Measurements from ENCODE around the gene KRTAP10-8. TPM values are rescaled to one million over a fixed set of nuclear protein-coding genes. Genes with fewer than 3 reads are reported as not detected.
"Not testable (repeated sequence)": the region's sequence is repeated elsewhere in the genome, so short reads cannot be mapped to it uniquely, and the experiment has no call there.

KRTAP10-8 gene
- total and polyA plus RNA-seq, 8 donors: not detected

DNA sequence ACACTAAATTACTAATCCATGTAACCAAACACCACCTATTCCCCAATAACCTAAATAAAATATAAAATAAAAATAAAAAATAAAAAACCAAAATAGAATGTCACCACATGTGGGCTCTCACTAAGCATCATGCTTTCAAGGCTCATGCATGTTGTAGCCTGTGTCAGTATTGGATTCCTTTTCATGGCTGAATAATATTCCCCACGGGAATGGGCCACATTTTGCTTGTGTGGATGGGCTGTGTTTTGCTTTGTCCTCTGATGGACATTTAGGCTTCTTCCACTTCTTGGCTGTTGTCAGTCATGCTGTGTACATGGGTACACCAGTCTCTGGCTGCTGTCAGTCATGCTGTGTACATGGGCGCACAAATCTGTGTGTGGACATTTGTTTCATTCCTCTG, 22.8 kb upstream of the KRTAP10-8 start:
- Histone ChIP-seq H3K27me3 (peaks cover 0 to 66% (median 10%) of the 10 kb centered on the region in 3 donors), H3K36me3 (no peaks in the 10 kb centered on the region), H3K27ac (no peak overlapping the region), H3K4me3 (no peak overlapping the region), H3K4me1 (no peaks in the 10 kb centered on the region), H3K9me3 (peaks cover 0 to 8% (median 0%) of the 10 kb centered on the region in 4 donors)
- intact Hi-C loops (cut with DNase I; ENCODE audit: low total_unique reads): no loop called here
- DNase-seq: no peak
- TF ChIP-seq POLR2A (IDR thresholded peaks at IDR 0.05) (no peak), EP300 (IDR thresholded peaks at IDR 0.05) (no peak), POLR2AphosphoS5 (IDR thresholded peaks at IDR 0.05) (no peak)
- TF ChIP-seq, protein P1, sequence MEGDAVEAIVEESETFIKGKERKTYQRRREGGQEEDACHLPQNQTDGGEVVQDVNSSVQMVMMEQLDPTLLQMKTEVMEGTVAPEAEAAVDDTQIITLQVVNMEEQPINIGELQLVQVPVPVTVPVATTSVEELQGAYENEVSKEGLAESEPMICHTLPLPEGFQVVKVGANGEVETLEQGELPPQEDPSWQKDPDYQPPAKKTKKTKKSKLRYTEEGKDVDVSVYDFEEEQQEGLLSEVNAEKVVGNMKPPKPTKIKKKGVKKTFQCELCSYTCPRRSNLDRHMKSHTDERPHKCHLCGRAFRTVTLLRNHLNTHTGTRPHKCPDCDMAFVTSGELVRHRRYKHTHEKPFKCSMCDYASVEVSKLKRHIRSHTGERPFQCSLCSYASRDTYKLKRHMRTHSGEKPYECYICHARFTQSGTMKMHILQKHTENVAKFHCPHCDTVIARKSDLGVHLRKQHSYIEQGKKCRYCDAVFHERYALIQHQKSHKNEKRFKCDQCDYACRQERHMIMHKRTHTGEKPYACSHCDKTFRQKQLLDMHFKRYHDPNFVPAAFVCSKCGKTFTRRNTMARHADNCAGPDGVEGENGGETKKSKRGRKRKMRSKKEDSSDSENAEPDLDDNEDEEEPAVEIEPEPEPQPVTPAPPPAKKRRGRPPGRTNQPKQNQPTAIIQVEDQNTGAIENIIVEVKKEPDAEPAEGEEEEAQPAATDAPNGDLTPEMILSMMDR (IDR thresholded peaks at IDR 0.05): no peak
- WGBS, 5 donors: 83 to 100% (median 93%) methylated on average over 2 of the region's 2 CpGs

DNA sequence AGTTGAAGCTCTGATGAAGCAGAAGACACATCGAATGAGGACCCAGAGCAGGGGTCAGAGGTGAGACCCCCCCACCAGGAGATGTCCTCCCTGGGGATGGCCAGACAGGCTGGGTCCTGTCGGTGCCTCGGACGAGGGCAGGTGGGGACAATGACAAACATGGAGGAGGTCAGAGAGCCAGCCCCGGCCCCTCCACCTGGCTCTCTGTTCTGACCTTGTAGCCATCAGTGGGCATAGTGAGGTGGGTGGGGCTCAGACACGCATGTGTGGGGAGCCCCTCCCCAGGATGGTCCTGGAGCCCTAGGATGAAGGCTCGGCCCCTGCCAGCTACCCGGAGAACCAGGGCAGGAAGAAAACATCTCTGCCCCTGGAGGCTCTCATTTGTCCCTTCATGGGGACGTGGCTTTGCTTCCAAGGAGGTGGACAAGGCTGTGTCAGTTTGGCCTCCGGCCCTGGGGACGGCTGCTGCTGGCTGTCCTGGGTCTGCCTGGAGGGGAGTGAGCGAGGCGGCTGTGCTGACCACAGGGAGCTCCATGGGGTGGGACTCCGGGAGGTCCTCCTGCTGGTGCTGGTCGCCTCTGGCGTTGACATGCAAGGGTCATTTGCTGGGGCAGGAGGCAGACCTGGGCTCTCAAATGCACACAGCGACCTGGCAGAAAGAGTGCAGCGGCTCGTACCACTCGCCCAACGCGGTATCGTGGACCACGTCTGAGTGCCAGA, 22.1 kb upstream of the KRTAP10-8 start:
- H3K27ac ChIP-seq: no peak overlapping the region
- 66 to 79% (median 72%) methylated on average over 18 to 24 of the region's 24 CpGs for WGBS, 5 donors
- peaks cover 0 to 60% (median 10%) of the 10 kb centered on the region in 3 donors for H3K27me3 ChIP-seq
- intact Hi-C loops (cut with DNase I; ENCODE audit: low total_unique reads): no loop called here
- H3K4me1 ChIP-seq: no peaks in the 10 kb centered on the region
- no peaks in the 10 kb centered on the region for H3K36me3 ChIP-seq
- DNase-seq: no peak
- no peak overlapping the region for H3K4me3 ChIP-seq
- no peak for TF ChIP-seq EP300 (IDR thresholded peaks at IDR 0.05)
- TF ChIP-seq POLR2A (IDR thresholded peaks at IDR 0.05): no peak
- TF ChIP-seq POLR2AphosphoS5 (IDR thresholded peaks at IDR 0.05): no peak
- TF ChIP-seq, protein P1 (IDR thresholded peaks at IDR 0.05): no peak
- H3K9me3 ChIP-seq: peaks cover 0 to 8% (median 0%) of the 10 kb centered on the region in 4 donors

DNA sequence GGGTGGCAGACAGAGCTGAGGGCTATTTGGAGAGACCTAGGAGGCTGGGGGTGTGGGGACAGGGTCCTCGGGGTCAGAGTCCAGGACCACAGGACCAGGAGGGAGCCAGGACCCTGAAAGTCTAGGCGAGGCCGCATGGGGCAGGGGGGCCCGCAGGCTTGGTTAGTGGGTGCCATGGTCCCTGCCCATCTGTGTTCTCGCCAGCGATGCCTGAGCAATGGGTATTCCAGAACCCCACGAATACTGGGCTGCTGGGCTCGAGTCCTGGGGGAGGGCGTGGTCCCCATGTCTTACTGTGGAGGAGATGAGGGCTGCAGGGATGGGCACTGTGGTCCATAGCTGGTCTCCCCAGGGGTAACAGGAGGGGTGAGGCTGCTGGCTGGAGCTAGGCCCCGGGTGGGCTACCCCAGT, 21.6 kb upstream of the KRTAP10-8 start:
- no peak overlapping the region for H3K4me3 ChIP-seq
- H3K4me1 ChIP-seq: no peaks in the 10 kb centered on the region
- H3K9me3 ChIP-seq: peaks cover 0 to 7% (median 0%) of the 10 kb centered on the region in 4 donors
- no peak for DNase-seq
- no peaks in the 10 kb centered on the region for H3K36me3 ChIP-seq
- TF ChIP-seq EP300 (IDR thresholded peaks at IDR 0.05): no peak
- TF ChIP-seq POLR2AphosphoS5 (IDR thresholded peaks at IDR 0.05): no peak
- TF ChIP-seq, protein P1 (IDR thresholded peaks at IDR 0.05): no peak
- no peak for TF ChIP-seq POLR2A (IDR thresholded peaks at IDR 0.05)
- WGBS, 5 donors: 75 to 87% (median 76%) methylated on average over 10 of the region's 10 CpGs
- no peak overlapping the region for H3K27ac ChIP-seq
- intact Hi-C loops (cut with DNase I; ENCODE audit: low total_unique reads): no loop called here
- peaks cover 0 to 56% (median 10%) of the 10 kb centered on the region in 3 donors for H3K27me3 ChIP-seq

DNA sequence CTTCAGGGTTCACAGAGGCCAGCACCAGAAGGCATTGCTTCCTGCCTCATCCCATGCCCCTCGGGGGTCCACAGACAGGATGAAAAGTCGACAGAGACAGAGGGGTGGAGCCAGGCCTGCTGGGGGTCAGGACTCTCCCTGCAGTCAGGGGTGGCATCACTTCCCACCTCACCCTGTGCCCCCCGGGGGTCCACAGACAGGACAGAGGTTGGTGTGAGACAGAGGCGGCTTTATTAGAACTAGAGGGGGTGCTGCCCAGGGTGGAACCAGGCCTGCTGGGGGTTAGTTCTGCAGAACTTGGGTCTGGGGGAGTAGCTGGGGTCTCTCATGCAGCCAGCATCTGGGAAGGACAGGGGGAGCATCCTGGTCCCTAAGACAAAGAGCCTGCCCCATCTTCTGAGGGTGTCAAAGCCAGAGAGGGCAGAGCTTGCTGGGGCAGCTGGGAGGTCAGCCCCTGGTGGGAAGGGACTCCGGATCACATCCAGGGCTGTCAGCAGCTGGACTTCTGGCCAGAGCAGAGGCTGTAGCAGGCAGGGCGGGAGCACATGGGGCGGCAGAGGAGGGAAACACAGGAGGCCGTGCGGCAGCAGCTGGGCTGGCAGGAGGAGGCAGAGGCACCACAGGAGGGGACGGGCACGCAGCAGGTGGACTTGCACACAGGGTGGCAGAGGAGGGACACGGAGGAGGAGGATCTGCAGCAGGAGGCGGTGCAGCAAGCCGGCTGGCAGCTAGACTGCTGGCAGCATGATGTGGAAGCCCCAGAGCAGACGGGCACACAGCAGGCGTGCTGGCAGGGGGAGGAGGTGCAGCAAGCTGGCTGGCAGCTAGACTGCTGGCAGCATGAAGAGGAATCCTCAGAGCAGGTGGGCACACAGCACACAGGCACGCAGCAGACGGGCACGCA, 20.7 kb upstream of the KRTAP10-8 start:
- intact Hi-C loops (cut with DNase I; ENCODE audit: low total_unique reads); H3K4me1 ChIP-seq; DNase-seq; H3K9me3 ChIP-seq; H3K36me3 ChIP-seq; H3K4me3 ChIP-seq; H3K27ac ChIP-seq: not testable (repeated sequence)
- WGBS, 5 donors: 53 to 64% (median 62%) methylated on average over 15 to 18 of the region's 19 CpGs
- peaks cover 0 to 50% (median 5%) of the 10 kb centered on the region in 3 donors for H3K27me3 ChIP-seq

DNA sequence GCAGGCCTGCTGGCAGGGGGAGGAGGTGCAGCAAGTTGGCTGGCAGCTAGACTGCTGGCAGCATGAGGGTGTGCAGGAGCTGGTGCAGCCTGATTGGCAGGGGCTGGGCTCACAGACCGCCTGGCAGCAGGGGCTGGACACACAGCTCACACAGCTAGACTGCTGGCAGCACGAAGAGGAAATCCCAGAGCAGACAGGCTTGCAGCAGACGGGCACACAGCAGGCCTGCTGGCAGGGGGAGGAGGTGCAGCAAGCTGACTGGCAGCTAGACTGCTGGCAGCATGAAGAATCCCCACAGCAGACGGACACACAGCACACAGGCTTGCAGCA, 20.1 kb upstream of the KRTAP10-8 start:
- DNase-seq, H3K36me3 ChIP-seq: not testable (repeated sequence)

More for the DNA sequence above, 20.1 kb upstream of the KRTAP10-8 start:
- 10 to 43% (median 26%) methylated on average over 2 to 4 of the region's 4 CpGs for WGBS, 5 donors
- H3K4me1 ChIP-seq; H3K4me3 ChIP-seq; H3K27ac ChIP-seq; H3K9me3 ChIP-seq; intact Hi-C loops (cut with DNase I; ENCODE audit: low total_unique reads): not testable (repeated sequence)
- peaks cover 0 to 49% (median 3%) of the 10 kb centered on the region in 3 donors for H3K27me3 ChIP-seq
